Measurements from ENCODE around the gene COL24A1.

GRCh38 chr1:86140281-86140880, 16.2 kb downstream of the COL24A1 start:
- TF ChIP-seq, protein P1, sequence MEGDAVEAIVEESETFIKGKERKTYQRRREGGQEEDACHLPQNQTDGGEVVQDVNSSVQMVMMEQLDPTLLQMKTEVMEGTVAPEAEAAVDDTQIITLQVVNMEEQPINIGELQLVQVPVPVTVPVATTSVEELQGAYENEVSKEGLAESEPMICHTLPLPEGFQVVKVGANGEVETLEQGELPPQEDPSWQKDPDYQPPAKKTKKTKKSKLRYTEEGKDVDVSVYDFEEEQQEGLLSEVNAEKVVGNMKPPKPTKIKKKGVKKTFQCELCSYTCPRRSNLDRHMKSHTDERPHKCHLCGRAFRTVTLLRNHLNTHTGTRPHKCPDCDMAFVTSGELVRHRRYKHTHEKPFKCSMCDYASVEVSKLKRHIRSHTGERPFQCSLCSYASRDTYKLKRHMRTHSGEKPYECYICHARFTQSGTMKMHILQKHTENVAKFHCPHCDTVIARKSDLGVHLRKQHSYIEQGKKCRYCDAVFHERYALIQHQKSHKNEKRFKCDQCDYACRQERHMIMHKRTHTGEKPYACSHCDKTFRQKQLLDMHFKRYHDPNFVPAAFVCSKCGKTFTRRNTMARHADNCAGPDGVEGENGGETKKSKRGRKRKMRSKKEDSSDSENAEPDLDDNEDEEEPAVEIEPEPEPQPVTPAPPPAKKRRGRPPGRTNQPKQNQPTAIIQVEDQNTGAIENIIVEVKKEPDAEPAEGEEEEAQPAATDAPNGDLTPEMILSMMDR (IDR thresholded peaks at IDR 0.05) = no peak
- TF ChIP-seq POLR2A (IDR thresholded peaks at IDR 0.05) = no peak
